H1 (cell line): ENCODE data around the gene CEP85. TPM values are rescaled to one million over a fixed set of nuclear protein-coding genes. Genes with fewer than 3 reads are reported as not detected.

ENCODE experiments used
- CTCF ChIA-PET: fragments of 300-600 bp; sonication (Branson Sonifier 250); formaldehyde crosslinking; loops from one replicate; lab custom pipeline; 2021; ENCODE audit not compliant: partially characterized antibody; lab: Charles Lee
- POLR2A ChIA-PET: fragments of 300-600 bp; sonication (Branson Sonifier 250); formaldehyde crosslinking; loops from one replicate; lab custom pipeline; 2021; ENCODE audit warnings: inconsistent platforms; ENCODE audit not compliant: partially characterized antibody; lab: Charles Lee
- DNase-seq, 2 experiments: peaks; one replicate each; pipeline versions ENCODE4 v3.0.0 to v3.0.0-alpha.2; 2010 to 2022; ENCODE audit warnings: low spot score in 2 of 2, low read depth in 1 of 2, mixed read lengths in 1 of 2
- FAIRE-seq: peaks from 2 replicates; lab custom pipeline; 2011; peaks lifted over from hg19 to GRCh38; lab: Jason Lieb, UNC
- H2AFZ ChIP-seq: 2 replicates; pipeline ENCODE4 v1.8.1; 2012; ENCODE audit warnings: low read length, inconsistent platforms
- H2AK5ac ChIP-seq: 2 replicates; pipeline ENCODE4 v1.6.1; 2013; ENCODE audit warnings: low read depth, low read length
- H2BK120ac ChIP-seq: replicated peaks from 2 replicates; pipeline ENCODE3; 2013; ENCODE audit warnings: low read depth, low read length, inconsistent platforms
- H2BK12ac ChIP-seq: 2 replicates; pipeline ENCODE4 v1.6.1; 2013; ENCODE audit warnings: low read depth, low read length
- H2BK15ac ChIP-seq: 2 replicates; pipeline ENCODE4 v1.6.1; 2013; ENCODE audit warnings: low read length
- H2BK20ac ChIP-seq: 2 replicates; pipeline ENCODE4 v1.6.1; 2013; ENCODE audit warnings: low read length
- H2BK5ac ChIP-seq: 2 replicates; pipeline ENCODE4 v1.6.1; 2013; ENCODE audit warnings: low read depth, low read length
- H3K14ac ChIP-seq: 2 replicates; pipeline ENCODE4 v1.6.1; 2013; ENCODE audit warnings: inconsistent platforms; ENCODE audit not compliant: insufficient read length
- H3K18ac ChIP-seq: 2 replicates; pipeline ENCODE4 v1.6.1; 2013; ENCODE audit warnings: low read length; ENCODE audit errors: extremely low read depth
- H3K23ac ChIP-seq: 2 replicates; pipeline ENCODE4 v1.6.1; 2013; ENCODE audit warnings: inconsistent platforms; ENCODE audit not compliant: insufficient read length
- H3K23me2 ChIP-seq: 2 replicates; pipeline ENCODE4 v1.6.1; 2013; ENCODE audit warnings: low read depth, low read length
- H3K27ac ChIP-seq: 2 replicates; pipeline ENCODE4 v1.6.1; 2011; ENCODE audit warnings: low read depth, low read length, inconsistent platforms
- H3K27me3 ChIP-seq, 4 experiments: replicated peaks in 1 of 4; 1 replicate in 1 of 4; 2 replicates in 3 of 4; pipeline versions ENCODE4 v1.6.1 to v1.8.1; 2011 to 2013; ENCODE audit warnings: low read length in 3 of 4, mild to moderate bottlenecking in 3 of 4, inconsistent platforms in 2 of 4, mixed read lengths in 2 of 4, moderate library complexity in 1 of 4; ENCODE audit not compliant: control insufficient read depth in 3 of 4, insufficient read depth in 3 of 4; ENCODE audit errors: extremely low read depth in 1 of 4
- H3K36me3 ChIP-seq, 4 experiments: 2 replicates each; pipeline versions ENCODE4 v1.6.1 to v1.8.1; 2011 to 2013; ENCODE audit warnings: mild to moderate bottlenecking in 4 of 4, low read length in 3 of 4, moderate library complexity in 2 of 4, control low read depth in 1 of 4, inconsistent platforms in 1 of 4; ENCODE audit not compliant: insufficient read depth in 4 of 4, control insufficient read depth in 2 of 4
- H3K4ac ChIP-seq: replicated peaks from 2 replicates; pipeline ENCODE3; 2013; ENCODE audit warnings: low read length, low read depth, mixed read lengths, inconsistent platforms; ENCODE audit not compliant: insufficient read length
- H3K4me1 ChIP-seq, 4 experiments: replicated peaks in 1 of 4; 1 replicate in 1 of 4; 2 replicates in 3 of 4; pipeline versions ENCODE4 v1.6.1 to v1.8.1; 2011 to 2013; ENCODE audit warnings: low read length in 3 of 4, inconsistent platforms in 2 of 4, mixed read lengths in 1 of 4; ENCODE audit not compliant: insufficient read depth in 4 of 4, control insufficient read depth in 3 of 4
- H3K4me2 ChIP-seq, 2 experiments: 2 replicates each; pipeline versions ENCODE4 v1.6.1 to v1.8.1; 2011 to 2013; ENCODE audit warnings: low read depth in 2 of 2, low read length in 2 of 2, control low read depth in 1 of 2, inconsistent platforms in 1 of 2, mild to moderate bottlenecking in 1 of 2; ENCODE audit not compliant: insufficient read depth in 1 of 2
- H3K4me3 ChIP-seq, 4 experiments: fragments of 200-600, 300-600 bp in 1 of 4; sonication (generic), shearing (Covaris generic), sonication (Bioruptor Twin) in 1 of 4; 2 replicates each; pipeline versions ENCODE4 v1.5.1 to v1.8.1; 2011 to 2016; ENCODE audit warnings: low read length in 4 of 4, low read depth in 3 of 4, control low read depth in 2 of 4, inconsistent platforms in 2 of 4, mild to moderate bottlenecking in 2 of 4, mixed read lengths in 1 of 4, moderate library complexity in 1 of 4; ENCODE audit not compliant: insufficient read depth in 2 of 4; ENCODE audit errors: extremely low read depth in 1 of 4
- H3K56ac ChIP-seq: replicated peaks from 2 replicates; pipeline ENCODE3; 2013; ENCODE audit warnings: low read depth, mild to moderate bottlenecking, mixed read lengths, low read length, inconsistent platforms; ENCODE audit not compliant: insufficient read length
- H3K79me1 ChIP-seq: 2 replicates; pipeline ENCODE4 v1.6.1; 2013; ENCODE audit warnings: low read depth, low read length, control low read depth
- H3K79me2 ChIP-seq, 2 experiments: 2 replicates each; pipeline versions ENCODE4 v1.6.1 to v1.8.1; 2012 to 2013; ENCODE audit warnings: low read length in 2 of 2, mild to moderate bottlenecking in 2 of 2, inconsistent platforms in 1 of 2; ENCODE audit not compliant: insufficient read depth in 2 of 2, control insufficient read depth in 1 of 2
- H3K9ac ChIP-seq, 4 experiments: replicated peaks in 1 of 4; 1 replicate in 1 of 4; 2 replicates in 3 of 4; pipeline versions ENCODE4 v1.6.1 to v1.8.1; 2011 to 2013; ENCODE audit warnings: low read depth in 3 of 4, low read length in 3 of 4, control low read depth in 2 of 4, mild to moderate bottlenecking in 2 of 4, moderate library complexity in 2 of 4, inconsistent platforms in 1 of 4; ENCODE audit errors: extremely low read depth in 1 of 4
- H3K9me3 ChIP-seq, 2 experiments: 2 replicates each; pipeline versions ENCODE4 v1.6.1 to v1.8.1; 2012 to 2013; ENCODE audit warnings: mild to moderate bottlenecking in 2 of 2, moderate library complexity in 2 of 2, control low read depth in 1 of 2, inconsistent platforms in 1 of 2, low read depth in 1 of 2, low read length in 1 of 2, mixed read lengths in 1 of 2; ENCODE audit not compliant: insufficient read depth in 2 of 2
- H4K20me1 ChIP-seq, 2 experiments: replicated peaks in 1 of 2; 2 replicates each; pipeline versions ENCODE3 to v1.8.1; 2011 to 2013; ENCODE audit warnings: inconsistent platforms in 2 of 2, low read length in 2 of 2, mild to moderate bottlenecking in 1 of 2; ENCODE audit not compliant: insufficient read depth in 2 of 2, control insufficient read depth in 1 of 2
- H4K5ac ChIP-seq: 2 replicates; pipeline ENCODE4 v1.6.1; 2013; ENCODE audit warnings: low read length, low read depth, mixed read lengths, inconsistent platforms; ENCODE audit not compliant: insufficient read length
- H4K8ac ChIP-seq: 2 replicates; pipeline ENCODE4 v1.8.0; 2013; ENCODE audit warnings: mild to moderate bottlenecking, moderate library complexity, low read length, inconsistent platforms; ENCODE audit not compliant: insufficient read depth; ENCODE audit errors: extremely low read depth
- H4K91ac ChIP-seq: replicated peaks from 2 replicates; pipeline ENCODE3; 2013; ENCODE audit warnings: low read length, mixed read lengths, inconsistent platforms; ENCODE audit not compliant: insufficient read length
- CHD1 ChIP-seq: IDR thresholded peaks from 2 replicates; pipeline ENCODE4 v1.6.1; 2012; ENCODE audit warnings: low read depth, low read length, improper control_type of control experiment
- GTF2F1 ChIP-seq: IDR thresholded peaks from 2 replicates; pipeline ENCODE4 v1.6.1; 2012; ENCODE audit warnings: low read depth, low read length, improper control_type of control experiment, borderline replicate concordance
- POLR2A ChIP-seq, 2 experiments: IDR thresholded peaks; 1 replicate in 1 of 2; 2 replicates in 1 of 2; pipeline ENCODE4 v1.6.1; 2011; ENCODE audit warnings: low read depth in 2 of 2, low read length in 2 of 2, mild to moderate bottlenecking in 2 of 2; ENCODE audit errors: control extremely low read depth in 1 of 2
- RAD21 ChIP-seq, 2 experiments: IDR thresholded peaks in 1 of 2; conservative IDR thresholded peaks in 1 of 2; 2 replicates each; pipeline ENCODE4 v1.6.1; 2011; ENCODE audit warnings: low read depth in 2 of 2, low read length in 2 of 2, improper control_type of control experiment in 1 of 2, inconsistent platforms in 1 of 2, mild to moderate bottlenecking in 1 of 2, moderate library complexity in 1 of 2
- RNF2 ChIP-seq: fragments of 200-900, 300-1000 bp; sonication (generic); IDR thresholded peaks from 2 replicates; pipeline ENCODE4 v1.7.1; 2016; ENCODE audit warnings: borderline replicate concordance, low read depth, mild to moderate bottlenecking, antibody characterized with exemption, low read length; ENCODE audit not compliant: poor library complexity, severe bottlenecking; ENCODE audit errors: missing control alignments
- SIX5 ChIP-seq: IDR thresholded peaks from 2 replicates; pipeline ENCODE4 v1.6.1; 2011; ENCODE audit warnings: mild to moderate bottlenecking, low read depth, low read length
- USF2 ChIP-seq: IDR thresholded peaks from 2 replicates; pipeline ENCODE4 v1.6.1; 2011; ENCODE audit warnings: low read length, improper control_type of control experiment
- WGBS, 2 experiments: shearing (Covaris generic) in 1 of 2; methylation state at CpG; one replicate each; pipeline versions ENCODE4 v1.1.6 to v1.1.7; 2013 to 2015; ENCODE audit warnings: low lambda C conversion rate in 2 of 2, mixed read lengths in 2 of 2, inconsistent platforms in 1 of 2, low coverage in 1 of 2, missing lambda C conversion rate in 1 of 2; ENCODE audit not compliant: insufficient replicate concordance in 2 of 2, insufficient coverage in 1 of 2, insufficient read length in 1 of 2; ENCODE audit errors: extremely low coverage in 1 of 2, missing lambda C conversion rate in 1 of 2; 5-methylcytosine and 5-hydroxymethylcytosine counted together
- polyA plus RNA-seq, 7 experiments: library from polyadenylated mRNA; depleted of rRNA in 3 of 7; stranded (reverse) in 5 of 7; unstranded in 2 of 7; fragments of >200 nt in 5 of 7; fragments of 200-250 nt in 2 of 7; gene quantifications; 1 replicate in 5 of 7; 2 replicates in 1 of 7; 4 replicates in 1 of 7; pipeline versions ENCODE4 v1.2.1 to v1.2.3, GENCODE V29; 2011 to 2013; ENCODE audit warnings: missing spikeins in 2 of 7, mixed read lengths in 2 of 7
- total RNA-seq: library from RNA; stranded (reverse); fragmentation: NEBNext Ultra II Directional; extraction: Animal tissue kit (Norgen Biotek cat#: 25700); gene quantifications from 2 replicates; pipeline ENCODE4 v1.2.1, GENCODE V29; 2021

Gene CEP85
- total and polyA plus RNA-seq, 2 of the 8 experiments (the other 6 are each of a cell fraction or from before 2014, with no cell fraction given): 40.4 to 43.7 TPM

GRCh38 chr1:26265405-26265804 is 31.4 kb downstream of the CEP85 start:
- POLR2A ChIA-PET: interaction anchor here (1.4 kb wide), 1 partner anchor 9 kb away, joined by 3 read pairs; no protein-coding TSS in a partner anchor
- Histone ChIP-seq H3K4ac (no peak overlapping the region), H3K79me1 (no peaks in the 10 kb centered on the region), H3K27me3 (no peaks in the 10 kb centered on the region), H4K20me1 (peaks cover 2 to 4% of the 10 kb centered on the region in 2 experiments), H3K4me1 (no peaks in the 10 kb centered on the region), H2BK5ac (no peak overlapping the region), H3K9me3 (no peaks in the 10 kb centered on the region), H2BK120ac (no peak overlapping the region), H4K5ac (no peak overlapping the region), H3K27ac (no peak overlapping the region), H3K18ac (no peak overlapping the region), H3K23ac (no peak overlapping the region), H4K91ac (no peak overlapping the region), H2BK20ac (no peak overlapping the region), H3K56ac (no peak overlapping the region), H4K8ac (no peak overlapping the region), H2BK15ac (no peak overlapping the region), H2AK5ac (no peak overlapping the region), H2AFZ (no peak overlapping the region), H3K9ac (no peak overlapping the region), H3K4me2 (no peak overlapping the region), H2BK12ac (no peak overlapping the region), H3K79me2 (no peaks in the 10 kb centered on the region), H3K36me3 (peaks cover 11 to 56% (median 33%) of the 10 kb centered on the region in 4 experiments), H3K14ac (no peak overlapping the region), H3K4me3 (no peak overlapping the region), H3K23me2 (no peaks in the 10 kb centered on the region)
- CTCF ChIA-PET: interaction anchor here (0.9 to 4.5 kb wide), 3 partner anchors 8 to 142 kb away, joined by 3 to 21 read pairs (median 3); no protein-coding TSS in a partner anchor
- no peak for FAIRE-seq
- WGBS, 2 experiments: 89% methylated on average over 1 of the region's 1 CpG; no CpG with 5 or more reads in 1 of the 2 experiments
- no peak for DNase-seq
- TF ChIP-seq RAD21 (IDR thresholded peaks at IDR 0.05 in 1 of 2, conservative IDR thresholded peaks at IDR 0.05 in 1 of 2; ENCODE audit: low read depth in 2 of 2, low read length in 2 of 2) (no peak), USF2 (no peak), GTF2F1 (no peak), POLR2A (IDR thresholded peaks at IDR 0.05; ENCODE audit: control extremely low read depth in 1 of 2, low read depth in 2 of 2, low read length in 2 of 2) (no peak), RNF2 (no peak), CHD1 (no peak), SIX5 (no peak)
